ENCODE measurements around the gene PROSER3.

The PROSER3 gene

GRCh38 chr19:35752746-35753350 lies 5.1 kb upstream of the PROSER3 start:
- H3K9me3 Mint-ChIP-seq, result no peaks in the 10 kb centered on the region
- H3K27me3 Mint-ChIP-seq, result peaks cover 8% of the 10 kb centered on the region
- H3K4me1 Mint-ChIP-seq (ENCODE audit: low read depth), result peaks cover 38% of the 10 kb centered on the region
- DNase-seq, result no peak
- H3K27ac Mint-ChIP-seq, result no peak overlapping the region
- peaks cover 39% of the 10 kb centered on the region for H3K36me3 Mint-ChIP-seq (ENCODE audit: low read depth)
- H3K4me3 Mint-ChIP-seq, result no peak overlapping the region

DNA sequence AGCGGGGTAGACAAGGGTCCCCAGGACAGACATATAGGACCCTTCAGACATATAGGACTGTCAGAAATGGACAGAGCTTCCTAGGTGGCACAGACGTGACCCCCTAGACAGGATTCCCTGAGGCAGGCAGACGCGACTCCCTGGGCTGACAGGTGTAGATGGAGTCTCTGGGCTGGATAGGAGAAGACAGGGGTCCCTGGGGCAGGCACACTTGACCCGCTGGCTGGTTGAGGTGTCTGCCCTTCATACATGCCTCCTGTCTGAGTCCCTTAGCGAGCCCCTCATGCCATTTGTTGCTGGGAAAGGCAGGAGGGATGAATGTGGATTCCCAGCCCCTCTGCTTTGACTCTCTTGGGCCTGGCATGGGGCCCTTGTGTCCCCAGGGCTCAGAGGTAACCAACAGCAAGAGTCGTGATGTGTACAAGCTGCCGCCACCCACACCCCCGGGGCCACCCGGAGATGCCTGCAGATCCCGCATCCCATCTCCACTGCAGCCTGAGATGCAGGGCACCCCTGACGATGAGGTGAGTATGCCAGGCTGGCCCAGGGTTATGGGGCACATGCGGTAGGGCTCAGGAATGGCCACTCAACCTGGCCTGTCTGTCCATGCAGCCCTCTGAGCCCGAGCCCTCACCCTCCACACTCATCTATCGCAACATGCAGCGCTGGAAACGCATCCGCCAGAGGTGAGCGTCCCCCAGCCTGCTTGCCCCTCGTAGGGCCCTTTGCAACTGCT lies 4.2 kb upstream of the PROSER3 start:
- Mint-ChIP-seq H3K9me3 (no peaks in the 10 kb centered on the region), H3K27me3 (peaks cover 8% of the 10 kb centered on the region), H3K27ac (no peak overlapping the region), H3K4me1 (ENCODE audit: low read depth) (peaks cover 32% of the 10 kb centered on the region), H3K4me3 (no peak overlapping the region), H3K36me3 (ENCODE audit: low read depth) (peaks cover 39% of the 10 kb centered on the region)
- no peak for DNase-seq

GRCh38 chr19:35754370-35755130 lies 3.4 kb upstream of the PROSER3 start:
- peaks cover 45% of the 10 kb centered on the region for H3K36me3 Mint-ChIP-seq (ENCODE audit: low read depth)
- H3K27me3 Mint-ChIP-seq, result peaks cover 8% of the 10 kb centered on the region
- H3K4me1 Mint-ChIP-seq (ENCODE audit: low read depth), result peaks cover 35% of the 10 kb centered on the region
- no peaks in the 10 kb centered on the region for H3K9me3 Mint-ChIP-seq
- no peak for DNase-seq
- no peak overlapping the region for H3K4me3 Mint-ChIP-seq
- no peak overlapping the region for H3K27ac Mint-ChIP-seq

GRCh38 chr19:35755131-35755549 lies 2.8 kb upstream of the PROSER3 start:
- H3K27me3 Mint-ChIP-seq, result peaks cover 8% of the 10 kb centered on the region
- no peak for DNase-seq
- peaks cover 50% of the 10 kb centered on the region for H3K36me3 Mint-ChIP-seq (ENCODE audit: low read depth)
- no peaks in the 10 kb centered on the region for H3K9me3 Mint-ChIP-seq
- no peak overlapping the region for H3K4me3 Mint-ChIP-seq
- H3K4me1 Mint-ChIP-seq (ENCODE audit: low read depth), result peaks cover 36% of the 10 kb centered on the region
- H3K27ac Mint-ChIP-seq, result peak overlapping the region; percentile 14

- Mint-ChIP-seq H3K36me3 (ENCODE audit: low read depth) (peaks cover 55% of the 10 kb centered on the region), H3K27me3 (peaks cover 8% of the 10 kb centered on the region), H3K4me3 (peak overlapping the region; percentile 57), H3K27ac (no peak overlapping the region), H3K4me1 (ENCODE audit: low read depth) (peaks cover 36% of the 10 kb centered on the region), H3K9me3 (no peaks in the 10 kb centered on the region)
- peak; percentile 75 for DNase-seq
These were observed 2.2 kb upstream of the PROSER3 start for GRCh38 chr19:35755550-35756376.

- no peak for DNase-seq
- H3K27ac Mint-ChIP-seq, result peak within 1 kb of the TSS; percentile 94
- peaks cover 61% of the 10 kb centered on the region for H3K36me3 Mint-ChIP-seq (ENCODE audit: low read depth)
- H3K27me3 Mint-ChIP-seq, result peaks cover 8% of the 10 kb centered on the region
- H3K9me3 Mint-ChIP-seq, result no peaks in the 10 kb centered on the region
- peak within 1 kb of the TSS; percentile 92 for H3K4me3 Mint-ChIP-seq
- H3K4me1 Mint-ChIP-seq (ENCODE audit: low read depth), result peaks cover 36% of the 10 kb centered on the region
These were observed 1.4 kb upstream of the PROSER3 start, which contains the start of gene HSPB6 for GRCh38 chr19:35756377-35757230. Gene HSPB6, minus strand, starts transcription at chr19:35757029. Its CDS starts 21 bp downstream, at chr19:35757008.

DNA sequence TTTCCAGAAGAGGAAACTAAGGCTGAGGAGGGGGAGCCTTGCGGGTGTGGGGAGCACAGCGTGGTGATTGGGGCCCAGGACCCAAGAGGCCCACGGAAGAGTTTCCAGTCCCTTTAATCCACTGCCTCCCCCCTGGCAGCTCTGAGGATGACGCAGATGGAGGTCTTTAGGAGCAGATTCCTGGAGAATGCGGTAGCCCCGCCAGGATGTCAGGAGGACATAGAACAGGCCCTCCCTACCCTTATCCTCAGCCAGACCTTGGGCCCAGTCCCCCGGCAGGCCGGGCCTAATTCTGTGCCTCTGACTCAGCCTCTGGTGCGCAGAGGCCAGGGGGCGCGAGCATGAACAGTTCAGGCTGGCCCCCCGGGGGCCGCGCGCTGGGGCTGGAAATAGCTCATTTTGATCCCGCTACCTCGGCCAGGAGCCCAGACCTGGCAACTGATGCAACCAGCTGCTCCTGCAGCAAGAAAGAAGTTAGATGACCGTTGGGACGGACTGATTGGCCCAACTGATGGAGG lies 686 bp upstream of the PROSER3 start:
- H3K4me3 Mint-ChIP-seq, result peak overlapping the region; percentile 92
- H3K4me1 Mint-ChIP-seq (ENCODE audit: low read depth), result peaks cover 36% of the 10 kb centered on the region
- H3K36me3 Mint-ChIP-seq (ENCODE audit: low read depth), result peaks cover 66% of the 10 kb centered on the region
- H3K27me3 Mint-ChIP-seq, result peaks cover 8% of the 10 kb centered on the region
- no peaks in the 10 kb centered on the region for H3K9me3 Mint-ChIP-seq
- H3K27ac Mint-ChIP-seq, result peak overlapping the region; percentile 94
- no peak for DNase-seq

- Mint-ChIP-seq H3K27ac (peak overlapping the region; percentile 50), H3K27me3 (peaks cover 8% of the 10 kb centered on the region)
These were observed 1.7 kb downstream of the PROSER3 start for GRCh38 chr19:35759697-35760096.

GRCh38 chr19:35760711-35761349 lies 2.9 kb downstream of the PROSER3 start:
- peaks cover 6% of the 10 kb centered on the region for H3K27me3 Mint-ChIP-seq
- DNase-seq, result no peak
- H3K4me1 Mint-ChIP-seq (ENCODE audit: low read depth), result peaks cover 30% of the 10 kb centered on the region
- no peak overlapping the region for H3K4me3 Mint-ChIP-seq
- peaks cover 59% of the 10 kb centered on the region for H3K36me3 Mint-ChIP-seq (ENCODE audit: low read depth)
- H3K9me3 Mint-ChIP-seq, result no peaks in the 10 kb centered on the region
- H3K27ac Mint-ChIP-seq, result no peak overlapping the region

More at GRCh38 chr19:35759697-35760096, 1.7 kb downstream of the PROSER3 start:
- Mint-ChIP-seq H3K4me3 (peak overlapping the region; percentile 92), H3K36me3 (ENCODE audit: low read depth) (peaks cover 56% of the 10 kb centered on the region), H3K4me1 (ENCODE audit: low read depth) (peaks cover 35% of the 10 kb centered on the region), H3K9me3 (no peaks in the 10 kb centered on the region)
- no peak for DNase-seq

DNA sequence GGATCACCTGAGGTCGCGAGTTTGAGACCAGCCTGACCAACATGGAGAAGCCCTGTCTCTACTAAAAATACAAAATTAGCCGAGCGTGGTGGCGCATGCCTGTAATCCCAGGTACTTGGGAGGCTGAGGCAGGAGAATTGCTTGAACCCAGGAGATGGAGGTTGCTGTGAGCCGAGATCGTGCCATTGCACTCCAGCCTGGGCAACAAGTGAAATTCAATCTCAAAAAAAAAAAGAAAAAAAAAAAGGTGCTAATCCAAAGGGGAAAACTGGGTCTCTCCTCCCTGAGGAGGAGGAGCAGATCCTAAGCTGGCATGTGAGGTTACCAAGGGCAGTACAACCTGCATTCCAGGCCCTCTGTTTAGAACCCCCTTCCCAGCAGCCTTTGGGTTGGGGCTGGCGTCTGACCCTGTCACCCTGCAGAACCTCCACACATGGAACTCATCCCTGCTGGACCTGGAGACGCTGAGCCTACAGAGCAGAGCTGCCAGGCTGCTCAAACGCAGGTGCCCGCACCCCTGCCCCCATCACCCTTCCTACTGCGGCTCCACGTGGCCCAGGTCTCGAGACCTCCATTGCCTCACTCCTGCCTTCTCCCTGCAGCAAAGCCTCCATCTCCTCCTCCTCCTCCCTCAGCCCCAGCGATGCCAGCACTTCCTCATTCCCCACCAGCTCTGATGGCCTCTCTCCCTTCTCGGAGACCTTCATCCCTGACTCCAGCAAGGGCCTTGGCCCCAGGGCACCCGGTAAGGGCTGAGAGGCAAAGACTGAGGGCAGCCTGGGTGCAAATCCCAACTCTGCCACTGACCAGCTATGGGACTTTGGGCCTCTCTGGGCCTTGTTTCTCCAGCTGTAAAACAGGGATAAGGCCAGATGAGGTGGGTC lies 6.7 kb downstream of the PROSER3 start:
- H3K36me3 Mint-ChIP-seq (ENCODE audit: low read depth), result peaks cover 75% of the 10 kb centered on the region
- H3K4me3 Mint-ChIP-seq, result no peak overlapping the region
- peaks cover 5% of the 10 kb centered on the region for H3K4me1 Mint-ChIP-seq (ENCODE audit: low read depth)
- DNase-seq, result no peak
- no peak overlapping the region for H3K27ac Mint-ChIP-seq
- no peaks in the 10 kb centered on the region for H3K9me3 Mint-ChIP-seq
- H3K27me3 Mint-ChIP-seq, result no peaks in the 10 kb centered on the region

GRCh38 chr19:35766571-35767104 lies 8.7 kb downstream of the PROSER3 start:
- Mint-ChIP-seq H3K27me3 (no peaks in the 10 kb centered on the region), H3K27ac (no peak overlapping the region), H3K4me3 (no peak overlapping the region), H3K4me1 (ENCODE audit: low read depth) (no peaks in the 10 kb centered on the region), H3K36me3 (ENCODE audit: low read depth) (peaks cover 66% of the 10 kb centered on the region), H3K9me3 (no peaks in the 10 kb centered on the region)
- no peak for DNase-seq
